AML-193 (cell line): ENCODE results near the gene FER.
"Not testable (repeated sequence)": the region's sequence is repeated elsewhere in the genome, so short reads cannot be mapped to it uniquely, and the experiment has no call there.

Experiments used
- DNase-seq, 2 experiments: peaks; one replicate each; lab custom pipeline; 2025; lab: John Stamatoyannopoulos, UW

FER gene

DNA sequence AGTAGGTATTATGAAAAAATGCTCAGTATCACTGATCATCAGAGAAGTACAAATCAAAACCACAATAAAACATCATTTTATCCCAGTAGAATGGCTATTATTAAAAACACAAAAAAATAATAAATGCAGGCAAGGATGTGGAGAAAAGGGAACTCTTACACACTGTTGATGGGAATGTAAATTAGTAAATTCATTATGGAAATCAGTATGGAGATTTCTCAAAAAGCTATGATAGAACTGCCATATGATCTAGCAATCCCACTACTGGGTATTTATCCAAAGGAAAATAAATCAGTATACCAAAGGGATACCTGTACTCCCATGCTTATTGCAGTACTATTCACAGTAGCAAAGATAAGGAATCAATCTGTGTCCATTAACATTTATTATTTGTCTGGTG, 209.6 kb downstream of the FER start:
- no peak for DNase-seq

DNA sequence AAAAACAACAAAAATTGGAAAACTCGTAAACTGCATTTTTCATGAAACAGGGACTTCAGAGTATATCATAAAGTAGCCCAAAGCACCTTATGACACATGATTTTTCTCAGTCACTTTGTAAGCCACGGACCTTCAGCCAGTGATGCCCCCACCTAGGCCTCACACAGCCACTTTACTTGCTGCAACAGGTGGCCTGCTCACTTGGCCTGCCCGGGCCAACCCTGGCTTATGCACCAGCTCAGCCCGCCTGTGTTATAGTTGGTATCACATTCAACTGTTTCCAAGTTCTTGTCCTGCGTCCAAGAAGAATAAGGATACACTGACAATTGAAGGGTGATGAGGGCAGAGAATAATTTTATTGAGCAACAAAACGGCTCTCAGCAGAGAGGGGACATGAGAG, 219.2 kb downstream of the FER start:
- DNase-seq, result no peak

DNA sequence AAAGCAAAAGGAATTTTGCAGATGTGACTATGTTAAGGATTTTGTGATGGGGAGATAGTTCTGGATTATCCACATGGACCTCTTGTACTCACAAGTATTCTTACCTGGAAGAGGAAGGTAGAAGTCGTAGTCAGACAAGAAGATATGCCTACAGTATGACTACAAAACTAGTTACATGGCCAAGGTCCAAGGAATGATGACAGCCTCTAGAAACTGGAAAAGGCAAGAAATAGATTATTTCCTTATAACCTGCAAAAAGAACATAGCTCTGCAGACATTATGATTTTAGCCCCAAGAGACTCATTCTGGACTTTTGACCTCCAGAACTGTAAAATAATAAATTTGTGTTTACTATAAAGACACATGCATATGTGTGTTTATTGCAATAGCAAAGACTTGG, 226.9 kb downstream of the FER start:
- DNase-seq, result no peak

DNA sequence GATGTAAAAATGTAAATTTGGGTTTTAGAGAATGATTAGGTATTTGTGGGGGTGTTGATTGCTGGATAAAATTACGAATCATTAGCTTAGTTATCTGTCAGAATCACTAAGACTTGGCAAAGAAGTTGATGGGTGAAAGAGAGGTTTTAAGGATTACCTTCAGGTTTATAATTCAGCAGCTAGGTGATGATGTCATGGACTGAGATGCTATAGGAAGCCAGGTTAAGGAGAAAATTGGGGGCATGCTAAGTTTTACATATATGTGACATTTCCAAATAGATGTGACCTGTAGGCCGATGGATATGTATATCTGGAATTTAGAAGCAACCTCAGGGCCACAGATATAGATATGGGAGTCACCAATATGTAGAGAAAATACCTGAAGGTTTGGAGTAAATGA, 228.0 kb downstream of the FER start:
- DNase-seq, result no peak

DNA sequence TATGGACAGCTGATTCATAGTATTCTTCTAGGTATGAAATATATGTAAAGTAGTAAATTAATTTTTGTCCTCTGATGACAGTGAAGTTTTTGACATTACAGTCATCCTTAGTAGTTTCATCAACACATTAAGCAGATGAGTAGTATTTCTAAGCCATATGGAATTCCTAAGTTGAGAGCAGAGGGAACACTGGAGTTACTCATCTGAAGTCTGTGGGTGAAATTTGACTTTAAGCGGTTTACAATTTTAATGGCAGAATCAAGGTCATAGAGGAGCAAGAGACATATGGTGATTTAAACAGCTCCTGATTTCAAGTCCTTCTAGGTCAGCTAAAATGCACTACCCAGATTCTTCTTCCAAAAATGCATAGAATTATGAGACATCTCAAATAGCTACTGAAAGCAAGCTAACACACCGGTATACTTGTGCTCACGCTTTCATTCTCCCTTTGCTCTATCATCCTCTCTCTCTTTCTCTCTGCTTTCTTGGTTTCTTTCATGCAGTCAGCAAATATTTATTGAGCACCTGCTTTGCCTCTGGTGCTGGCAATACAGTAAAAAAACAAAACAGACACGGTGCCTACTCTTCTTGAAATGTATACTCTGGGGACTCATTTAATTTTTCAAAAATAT, 235.9 kb downstream of the FER start:
- DNase-seq, result no peak

DNA sequence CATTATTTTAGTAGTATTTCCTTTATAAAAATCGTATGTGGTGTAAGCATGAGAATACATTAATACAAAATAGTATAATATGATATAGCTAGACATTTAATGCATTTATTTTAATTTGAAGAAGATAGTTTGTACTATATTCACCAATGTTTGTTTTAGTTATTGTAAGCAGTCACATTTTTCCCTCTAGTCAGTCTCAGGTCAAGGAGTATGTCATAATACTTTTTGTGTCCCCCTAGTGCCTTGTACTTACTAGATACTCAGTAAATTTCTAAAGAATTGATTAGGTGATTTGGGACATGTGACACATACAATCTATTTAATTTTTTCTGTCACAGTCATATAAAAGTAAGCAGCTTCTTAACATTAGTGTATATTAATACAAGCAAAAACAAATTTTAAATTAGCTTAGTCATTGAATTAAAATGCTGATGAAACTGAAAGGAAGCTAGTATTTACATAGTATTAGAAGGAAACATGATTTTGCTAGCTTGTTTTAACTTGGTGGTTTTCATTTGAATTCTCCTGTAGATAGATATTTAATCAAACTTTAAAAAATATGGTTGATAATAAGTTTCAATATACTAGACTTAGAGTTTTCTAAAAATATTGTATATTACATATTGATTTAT, 242.2 kb downstream of the FER start:
- DNase-seq, result no peak

DNA sequence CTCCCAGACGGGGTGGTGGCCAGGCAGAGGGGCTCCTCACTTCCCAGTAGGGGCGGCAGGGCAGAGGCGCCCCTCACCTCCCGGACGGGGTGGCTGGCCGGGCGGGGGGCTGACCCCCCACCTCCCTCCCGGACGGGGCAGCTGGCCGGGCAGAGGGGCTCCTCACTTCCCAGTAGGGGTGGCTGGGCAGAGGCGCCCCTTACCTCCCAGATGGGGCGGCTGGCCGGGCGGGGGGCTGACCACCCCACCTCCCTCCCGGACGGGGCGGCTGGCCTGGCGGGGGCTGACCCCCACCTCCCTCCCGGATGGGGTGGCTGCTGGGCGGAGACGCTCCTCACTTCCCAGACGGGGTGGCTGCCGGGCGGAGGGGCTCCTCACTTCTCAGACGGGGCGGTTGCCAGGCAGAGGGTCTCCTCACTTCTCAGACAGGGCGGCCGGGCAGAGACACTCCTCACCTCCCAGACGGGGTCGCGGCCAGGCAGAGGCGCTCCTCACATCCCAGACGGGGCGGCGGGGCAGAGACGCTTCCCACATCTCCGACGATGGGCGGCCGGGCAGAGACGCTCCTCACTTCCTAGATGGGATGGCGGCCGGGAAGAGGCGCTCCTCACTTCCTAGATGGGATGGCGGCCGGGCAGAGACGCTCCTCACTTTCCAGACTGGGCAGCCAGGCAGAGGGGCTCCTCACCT, 244.8 kb downstream of the FER start:
- not testable (repeated sequence) for DNase-seq

DNA sequence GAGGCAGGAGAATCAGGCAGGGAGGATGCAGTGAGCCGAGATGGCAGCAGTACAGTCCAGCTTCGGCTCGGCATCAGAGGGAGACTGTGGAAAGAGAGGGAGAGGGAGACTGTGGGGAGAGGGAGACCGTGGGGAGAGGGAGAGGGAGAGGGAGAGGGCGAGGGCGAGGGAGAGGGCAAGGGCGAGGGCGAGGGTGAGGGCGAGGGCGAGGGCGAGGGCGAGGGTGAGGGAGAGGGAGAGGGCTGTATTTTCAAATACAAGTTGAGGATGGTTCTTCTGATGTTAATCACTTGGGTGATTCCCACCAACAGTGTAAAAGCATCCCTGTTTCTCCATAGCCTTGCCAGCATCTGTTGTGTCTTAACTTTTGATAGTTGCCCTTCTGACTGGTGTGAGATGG, 245.7 kb downstream of the FER start:
- DNase-seq, result not testable (repeated sequence)

DNA sequence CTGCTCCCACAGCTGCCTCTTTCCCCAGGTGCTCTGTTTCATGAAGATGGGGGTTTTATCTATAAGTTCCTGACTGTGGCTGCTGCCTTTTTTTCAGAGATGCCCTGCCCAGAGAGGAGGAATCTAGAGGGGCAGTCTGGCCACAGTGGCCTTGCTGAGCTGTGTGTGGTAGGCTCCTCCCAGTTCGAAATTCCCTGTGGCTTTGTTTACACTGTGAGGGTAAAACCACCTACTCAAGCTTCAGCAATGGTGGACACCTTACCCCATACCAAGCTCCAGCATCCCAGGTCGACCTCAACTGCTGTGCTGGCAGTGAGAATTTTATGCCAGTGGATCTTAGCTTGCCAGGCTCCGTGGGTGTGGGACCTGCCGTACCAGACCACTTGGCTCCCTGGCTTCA, 250.0 kb downstream of the FER start:
- no peak for DNase-seq

DNA sequence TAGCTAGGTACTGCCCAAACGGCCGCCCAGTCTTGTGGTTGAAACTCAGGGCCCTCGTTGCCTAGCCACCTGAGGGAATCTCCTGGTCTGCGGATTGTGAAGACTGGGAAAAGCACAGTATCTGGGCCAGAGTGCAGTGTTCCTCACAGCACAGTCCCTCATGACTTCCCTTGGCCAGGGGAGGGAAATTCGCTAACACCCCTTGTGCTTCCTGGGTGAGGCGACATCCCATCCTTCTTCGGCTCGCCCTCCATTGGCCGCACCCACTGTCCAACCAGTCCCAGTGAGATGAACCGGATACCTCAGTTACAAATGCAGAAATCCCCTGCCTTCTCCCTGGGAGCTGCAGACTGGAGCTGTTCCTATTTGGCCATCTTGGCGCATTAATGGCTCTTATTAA, 250.5 kb downstream of the FER start:
- no peak for DNase-seq

DNA sequence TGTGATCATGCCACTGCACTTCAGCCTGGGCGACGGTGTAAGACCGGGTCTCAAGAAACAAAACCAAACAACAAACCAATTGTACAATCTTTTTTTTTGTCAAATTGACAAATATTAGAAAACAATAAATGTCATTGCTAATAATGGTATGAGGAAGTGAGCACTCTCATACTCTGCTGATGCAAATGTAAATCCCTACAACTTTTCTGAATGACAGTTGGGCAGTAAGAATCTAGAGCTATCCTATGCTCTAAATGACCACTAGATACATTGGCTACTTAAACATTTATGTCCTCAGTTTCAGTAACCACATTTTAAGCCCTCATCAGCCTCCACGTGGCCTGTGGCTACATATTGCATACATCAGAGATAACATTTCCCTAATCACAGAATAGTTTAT, 256.2 kb downstream of the FER start:
- DNase-seq, result no peak

DNA sequence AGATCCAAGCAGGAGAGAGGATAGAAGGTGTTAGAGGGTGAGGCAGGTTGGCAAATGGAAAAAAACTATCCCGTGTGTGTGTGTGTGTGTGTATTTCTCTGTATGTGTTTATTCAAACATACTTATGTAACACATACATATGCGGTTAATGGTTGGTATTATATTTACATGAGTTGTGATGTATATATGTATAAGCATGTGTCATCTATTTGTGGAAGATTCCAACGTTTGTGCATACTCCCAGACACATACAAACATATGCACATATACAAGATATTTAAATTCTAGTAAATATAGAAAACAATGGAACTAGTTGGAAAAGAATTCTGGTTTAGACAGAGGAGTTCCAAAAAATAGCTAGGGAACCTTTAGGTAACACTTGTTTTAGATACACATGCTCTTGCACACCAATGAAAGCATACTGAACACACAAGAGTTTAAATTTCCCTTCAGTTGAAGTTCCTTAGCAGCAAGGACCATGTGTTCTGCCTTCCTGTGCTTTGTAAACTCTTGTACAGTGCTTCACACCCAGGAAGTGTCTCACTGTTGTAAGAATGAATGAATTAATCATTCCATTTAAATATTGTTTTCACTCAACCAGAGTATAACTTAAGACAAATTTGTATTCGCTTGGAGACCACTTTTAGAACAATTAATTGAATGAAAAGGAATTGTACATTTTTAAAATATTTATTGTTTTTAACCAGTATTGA, 257.8 kb downstream of the FER start:
- no peak for DNase-seq

DNA sequence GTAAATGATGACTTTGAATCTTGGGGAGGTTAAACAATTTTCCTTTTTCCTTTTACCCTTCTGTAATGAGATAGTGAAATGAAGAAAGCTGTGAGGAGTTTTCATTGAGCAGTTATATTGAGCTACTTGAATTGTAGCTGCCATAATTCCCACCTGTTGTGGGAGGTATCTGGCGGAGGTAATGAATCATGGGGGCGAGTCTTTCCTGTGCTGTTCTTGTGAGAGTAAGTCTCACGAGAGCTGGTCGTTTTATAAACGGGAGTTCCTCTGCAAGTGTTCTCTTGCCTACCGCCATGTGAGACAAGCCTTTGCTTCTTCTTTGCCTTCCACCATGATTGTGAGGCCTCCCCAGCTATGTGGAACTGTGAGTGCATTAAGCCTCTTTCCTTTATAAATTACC, 258.4 kb downstream of the FER start:
- no peak for DNase-seq

DNA sequence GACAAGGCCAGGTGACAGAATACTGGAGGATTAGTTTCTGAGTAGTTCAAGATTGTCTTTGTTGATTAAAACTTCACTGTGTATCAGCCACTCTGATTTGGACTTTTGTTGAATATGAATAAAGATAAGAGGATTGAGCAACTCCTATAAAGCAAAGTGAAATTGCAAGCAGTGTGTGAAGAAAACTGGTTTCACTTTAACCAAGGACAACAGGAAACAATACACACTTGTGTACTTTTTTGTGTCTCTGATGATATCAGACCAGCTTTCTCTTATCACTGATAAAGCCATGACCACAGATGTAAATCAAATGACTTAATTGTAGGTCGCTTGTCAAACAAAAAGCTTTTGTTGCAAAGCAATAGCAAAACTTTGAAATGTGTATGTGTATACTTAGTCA, 268.6 kb downstream of the FER start:
- no peak for DNase-seq

DNA sequence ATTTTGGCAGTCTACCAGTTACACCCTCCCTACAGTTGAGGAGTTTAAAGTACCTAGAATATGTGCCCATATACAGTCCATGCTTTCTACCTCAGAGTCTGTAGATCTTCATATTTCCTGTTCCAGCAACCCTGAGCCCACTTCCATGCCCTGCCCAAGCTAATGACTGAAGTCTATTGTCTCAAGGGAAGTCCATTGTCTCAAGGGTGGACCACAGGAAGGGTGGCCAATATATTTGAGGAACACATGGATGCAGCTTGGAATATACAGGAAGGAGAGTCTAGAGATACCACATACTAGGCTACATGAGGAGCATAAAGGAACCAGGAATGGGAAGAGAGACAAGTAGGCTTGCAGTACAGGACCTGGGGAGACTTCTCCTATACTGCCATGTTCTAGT, 274.4 kb downstream of the FER start:
- DNase-seq, result no peak

DNA sequence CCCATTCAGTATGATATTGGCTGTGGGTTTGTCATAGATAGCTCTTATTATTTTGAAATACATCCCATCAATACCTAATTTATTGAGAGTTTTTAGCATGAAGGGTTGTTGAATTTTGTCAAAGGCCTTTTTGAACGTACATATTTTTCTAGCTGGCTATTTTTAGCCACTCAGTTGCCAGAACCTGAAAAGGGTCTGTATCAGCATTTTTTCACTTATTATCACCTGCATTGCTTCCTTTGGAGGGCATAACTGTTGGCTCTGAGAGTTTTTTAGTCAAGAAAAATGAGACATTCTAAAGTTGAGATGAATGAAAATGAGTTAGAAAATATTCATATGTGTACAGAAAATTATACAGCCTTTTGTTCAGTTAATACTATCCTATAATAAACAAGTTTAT, 278.0 kb downstream of the FER start:
- not testable (repeated sequence) for DNase-seq

DNA sequence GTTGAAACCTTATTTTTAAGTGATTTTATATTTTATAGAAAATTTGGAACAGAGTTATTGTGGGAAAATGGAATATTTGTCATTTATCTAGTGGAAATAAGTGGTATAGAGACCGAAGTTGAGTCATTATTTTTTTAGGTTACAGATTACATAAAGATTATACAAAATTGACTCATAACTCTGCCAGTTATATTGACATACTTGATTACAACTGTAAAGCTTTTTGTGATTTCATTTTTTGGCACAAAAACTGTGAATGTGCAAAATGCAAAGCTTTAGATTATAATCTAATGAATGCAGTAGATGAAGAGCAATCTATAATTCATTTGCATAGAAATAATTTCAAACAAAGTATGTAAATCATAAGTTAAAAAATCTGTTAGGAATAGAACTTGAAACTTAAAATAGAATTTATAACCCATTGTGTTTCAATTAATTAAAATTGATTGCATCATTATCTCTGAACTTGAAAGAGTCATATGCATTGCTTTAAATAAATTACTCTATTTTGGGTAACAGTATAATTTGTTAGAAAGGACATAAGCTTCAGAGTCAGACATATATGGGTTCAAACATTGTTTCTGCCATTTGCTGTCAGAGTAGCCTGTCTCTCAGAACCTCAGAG, 280.4 kb downstream of the FER start:
- DNase-seq, result no peak

DNA sequence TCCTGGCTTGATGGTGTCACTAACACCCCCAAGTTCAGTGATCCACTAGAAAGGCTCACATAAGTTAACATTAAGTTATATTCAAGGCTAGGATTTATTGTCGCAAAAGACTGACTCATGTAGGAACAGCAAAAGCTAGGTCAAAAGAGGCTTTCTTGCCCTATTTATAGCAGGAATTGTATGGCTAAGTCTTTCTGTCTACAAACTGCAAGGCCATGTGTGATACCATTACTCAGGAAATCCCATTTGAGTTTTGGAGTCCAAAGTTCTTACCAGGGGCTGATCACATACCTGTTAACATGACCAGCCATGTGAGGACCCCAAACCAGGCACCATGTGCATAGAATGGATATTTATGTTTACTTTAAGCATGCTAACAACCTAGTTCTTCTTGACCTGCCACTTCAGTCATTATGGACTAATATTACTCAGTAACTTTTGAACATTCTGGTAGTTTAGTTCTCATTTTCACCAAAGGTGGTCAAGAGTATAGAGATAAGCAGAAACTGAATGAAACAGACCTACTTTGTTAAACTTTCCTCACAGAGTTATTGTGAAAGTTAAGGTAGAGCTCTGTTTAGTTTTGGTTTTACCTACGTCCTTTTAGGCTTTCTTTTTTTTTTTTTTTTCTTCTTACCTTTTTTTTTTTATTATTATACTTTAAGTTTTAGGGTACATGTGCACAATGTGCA, 281.1 kb downstream of the FER start:
- DNase-seq, result no peak

DNA sequence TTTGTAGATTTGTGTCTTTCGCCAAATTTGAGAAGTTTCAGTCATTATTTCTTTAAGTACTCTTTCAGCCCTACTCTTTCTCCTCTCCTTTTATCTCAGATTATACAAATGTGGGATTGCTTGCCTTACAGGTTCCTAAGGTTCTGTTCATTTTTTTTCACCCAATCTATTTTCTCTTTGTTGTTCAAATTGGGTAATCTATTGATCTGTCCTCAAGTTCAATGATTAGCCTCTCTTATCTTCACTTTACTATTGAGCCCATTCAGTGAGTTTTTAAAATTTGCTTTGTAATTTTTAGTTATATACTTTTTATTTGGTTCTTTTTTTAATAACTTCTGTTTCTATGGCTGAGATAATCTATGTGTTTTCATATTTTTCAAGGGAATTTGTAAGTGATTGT, 282.1 kb downstream of the FER start:
- DNase-seq, result no peak

DNA sequence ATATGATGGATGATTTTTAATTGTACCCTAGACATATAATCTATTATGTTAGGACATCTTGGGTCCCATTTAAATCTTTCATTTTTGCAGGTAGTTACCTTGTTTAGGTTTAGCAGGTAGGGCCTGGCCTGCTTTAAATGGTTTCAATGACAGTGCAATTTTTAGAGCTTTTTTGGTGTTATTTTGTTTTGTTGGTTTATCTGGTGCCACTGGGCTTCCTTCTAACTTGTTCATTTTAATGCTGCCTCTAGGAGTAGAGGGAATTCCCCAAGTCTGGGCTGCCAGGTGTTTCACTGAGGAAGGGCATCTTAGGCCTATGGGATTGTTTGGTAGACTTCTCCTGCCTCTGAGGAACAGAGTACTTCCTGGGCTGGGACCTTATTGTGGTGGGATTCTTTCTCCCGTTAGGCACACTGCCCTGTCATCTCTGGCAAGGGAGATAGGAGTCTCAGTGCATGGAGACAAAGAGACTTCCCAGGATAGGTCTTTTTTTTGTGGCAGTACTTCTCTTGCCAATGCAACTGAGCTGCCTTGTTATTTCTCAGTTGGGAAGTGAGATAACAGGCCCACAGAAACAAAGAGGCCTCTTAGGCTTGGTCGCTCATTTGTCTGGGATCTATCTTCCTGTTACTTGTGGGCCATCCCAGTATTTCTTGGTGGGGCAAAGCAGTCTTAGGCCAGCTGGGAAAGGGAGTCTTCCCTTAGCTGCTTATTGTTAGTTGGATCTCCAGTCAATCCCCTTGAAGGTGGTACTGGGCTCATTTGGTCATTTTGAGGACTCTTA, 282.9 kb downstream of the FER start:
- no peak for DNase-seq

DNA sequence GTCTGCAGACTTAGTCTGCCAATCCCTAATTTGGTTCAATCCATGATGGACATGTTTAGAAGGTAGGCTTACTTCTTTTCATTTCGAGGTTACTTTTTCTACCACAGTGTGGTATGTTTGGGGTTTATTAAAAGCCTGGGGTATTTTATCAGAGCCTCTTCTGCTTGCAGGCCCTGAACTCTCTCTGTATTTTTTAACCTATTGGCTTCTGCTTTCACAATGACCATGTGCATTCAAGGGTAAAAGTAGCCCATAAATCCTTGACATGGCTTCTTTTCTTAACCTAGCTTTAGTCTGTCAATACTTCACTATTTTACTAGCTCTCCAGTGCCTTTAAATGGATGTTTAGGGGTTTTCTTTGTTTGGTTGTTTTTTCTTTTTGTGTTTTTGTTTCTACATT, 286.6 kb downstream of the FER start:
- no peak for DNase-seq
